HT-29 (cell line): Measurements from ENCODE around the gene MYL7. TPM values are rescaled to one million over a fixed set of nuclear protein-coding genes. Genes with fewer than 3 reads are reported as not detected.

Experiments
- DNase-seq: peaks from one replicate; pipeline ENCODE4 v3.0.0-alpha.2; 2015; ENCODE audit warnings: low spot score
- total RNA-seq: library from RNA; depleted of rRNA; stranded (reverse); fragments of >200 nt; shearing (Covaris generic); gene quantifications from 2 replicates; pipeline ENCODE4 v1.2.3, GENCODE V29; 2014

MYL7 gene
- total RNA-seq, 1 experiment from 2014 or later, result not detected

DNA sequence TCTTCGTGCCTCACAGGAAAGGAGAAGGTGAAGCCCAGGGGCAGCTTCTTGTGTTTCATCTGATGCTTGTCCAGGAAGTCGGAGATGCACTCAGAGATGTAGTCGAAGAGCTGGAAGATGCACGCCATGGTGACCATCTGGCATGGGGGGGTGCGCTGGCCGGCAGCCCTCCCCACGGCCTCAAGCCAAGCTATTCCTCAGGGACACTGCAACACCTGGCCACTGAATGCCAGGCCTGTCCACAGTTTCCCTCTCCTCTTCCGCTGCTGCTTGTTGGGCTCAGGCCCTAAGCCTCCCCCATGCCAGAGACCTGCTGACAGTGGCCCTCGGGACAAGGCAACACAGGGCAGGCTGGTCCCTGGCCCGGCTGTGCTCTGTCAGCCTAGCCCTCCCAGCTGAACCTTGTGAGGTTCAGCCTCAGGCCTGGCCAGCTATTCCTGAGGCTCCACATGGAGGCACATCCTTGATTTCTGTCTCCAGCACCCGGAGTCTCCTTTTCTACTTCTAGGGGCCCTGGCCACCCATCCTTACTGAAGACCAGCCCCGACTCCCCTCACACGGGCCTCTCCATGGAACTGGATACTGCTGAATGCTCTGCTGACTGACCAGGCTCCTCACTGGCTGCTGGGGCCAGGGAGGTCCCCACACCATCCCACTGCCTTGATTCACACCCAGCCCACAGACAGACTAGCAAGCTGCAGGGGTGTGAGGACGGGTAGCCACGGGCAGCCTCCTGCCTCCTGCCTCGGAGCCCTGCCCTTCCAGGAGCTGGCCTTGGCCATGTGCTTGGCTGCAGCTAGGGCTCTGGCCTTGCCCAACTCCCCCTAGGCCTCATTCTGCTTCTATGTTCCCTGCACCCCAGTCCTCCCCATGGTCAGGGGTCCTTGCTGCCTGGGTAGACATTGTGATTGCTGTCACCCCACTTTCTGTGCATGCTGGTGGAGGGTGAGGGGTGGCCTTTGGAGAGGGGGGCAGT is 10.1 kb upstream of the MYL7 start:
- no peak for DNase-seq

GRCh38 chr7:44150466-44150832 is 9.3 kb upstream of the MYL7 start:
- DNase-seq, result no peak

- no peak for DNase-seq
Observed at GRCh38 chr7:44149571-44150465, 8.7 kb upstream of the MYL7 start.

GRCh38 chr7:44148961-44149536 is 7.9 kb upstream of the MYL7 start:
- no peak for DNase-seq

DNA sequence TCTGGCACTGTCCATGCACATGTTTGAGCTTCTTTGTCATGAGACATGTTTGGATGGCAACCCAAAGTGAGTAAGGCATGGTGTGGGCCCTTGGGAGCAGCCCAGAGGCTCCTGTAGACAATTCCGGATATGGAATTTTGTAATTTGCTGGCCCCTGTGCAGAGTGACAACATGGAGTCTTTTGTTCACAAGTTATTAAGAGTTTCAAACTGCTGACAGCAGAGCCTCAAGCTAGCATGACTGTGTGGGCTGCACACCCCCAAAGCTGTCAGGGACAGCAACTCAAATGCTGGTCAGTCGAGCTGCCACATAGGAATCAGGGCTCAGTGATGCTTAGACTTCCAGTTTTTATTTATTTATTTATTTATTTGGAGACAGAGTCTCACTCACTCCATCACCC is 7.0 kb upstream of the MYL7 start:
- no peak for DNase-seq

GRCh38 chr7:44147026-44147991 is 6.2 kb upstream of the MYL7 start:
- no peak for DNase-seq

- DNase-seq, result peak; percentile 24
Observed at GRCh38 chr7:44145969-44146911, 5.1 kb upstream of the MYL7 start.

DNA sequence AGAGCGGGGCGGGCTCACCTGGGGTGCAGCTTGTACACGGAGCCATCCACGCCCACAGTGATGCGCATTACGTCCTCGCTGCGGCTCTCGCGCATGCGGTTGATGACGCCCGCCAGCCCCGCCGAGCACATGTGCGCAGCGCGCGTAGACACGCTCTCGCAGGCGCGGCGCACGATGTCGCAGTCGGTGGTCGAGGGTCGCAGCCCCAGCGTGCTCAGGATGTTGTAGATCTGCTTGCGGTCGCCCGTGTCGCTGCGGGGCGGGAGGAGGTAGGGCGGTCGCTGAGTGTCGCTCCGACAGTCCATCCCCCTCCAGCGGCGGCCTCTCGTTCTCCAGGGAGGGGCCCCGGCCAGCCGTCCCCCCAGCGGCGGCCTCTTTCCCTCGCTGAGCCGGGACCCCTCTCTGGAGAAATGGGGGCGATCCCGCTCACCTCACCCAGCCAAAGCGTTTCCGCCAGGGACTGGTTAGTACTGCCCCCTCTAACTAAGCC is 4.4 kb upstream of the MYL7 start:
- DNase-seq, result no peak

- DNase-seq, result no peak
Observed at GRCh38 chr7:44144968-44145478, 3.9 kb upstream of the MYL7 start.

DNA sequence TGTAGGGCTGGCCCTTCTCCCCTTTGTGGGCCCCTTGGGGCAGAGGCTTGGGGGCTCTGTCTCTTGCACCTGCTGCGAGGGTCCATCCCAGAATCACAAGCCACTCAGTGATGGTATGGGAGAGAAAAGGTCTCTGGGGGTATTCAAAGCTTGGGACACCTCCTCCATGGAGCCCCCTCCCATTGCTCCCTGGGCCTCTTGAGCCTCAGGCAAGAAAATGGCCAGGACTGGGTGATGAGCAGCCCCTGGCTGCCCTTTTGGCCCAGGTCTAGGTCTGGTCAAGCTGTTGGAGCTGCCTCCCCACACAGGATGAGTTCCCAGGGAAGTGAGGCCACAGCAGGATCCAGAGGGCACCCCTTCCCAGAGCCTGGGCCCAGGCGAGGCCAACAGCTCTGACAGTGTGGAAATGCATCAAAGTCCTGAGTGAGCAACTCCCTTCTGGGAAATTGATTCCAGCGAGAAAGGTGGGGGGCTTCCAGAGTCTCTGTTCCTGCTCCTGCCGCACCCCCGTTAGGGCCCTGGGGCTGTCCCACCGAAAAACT is 3.4 kb upstream of the MYL7 start:
- no peak for DNase-seq

DNA sequence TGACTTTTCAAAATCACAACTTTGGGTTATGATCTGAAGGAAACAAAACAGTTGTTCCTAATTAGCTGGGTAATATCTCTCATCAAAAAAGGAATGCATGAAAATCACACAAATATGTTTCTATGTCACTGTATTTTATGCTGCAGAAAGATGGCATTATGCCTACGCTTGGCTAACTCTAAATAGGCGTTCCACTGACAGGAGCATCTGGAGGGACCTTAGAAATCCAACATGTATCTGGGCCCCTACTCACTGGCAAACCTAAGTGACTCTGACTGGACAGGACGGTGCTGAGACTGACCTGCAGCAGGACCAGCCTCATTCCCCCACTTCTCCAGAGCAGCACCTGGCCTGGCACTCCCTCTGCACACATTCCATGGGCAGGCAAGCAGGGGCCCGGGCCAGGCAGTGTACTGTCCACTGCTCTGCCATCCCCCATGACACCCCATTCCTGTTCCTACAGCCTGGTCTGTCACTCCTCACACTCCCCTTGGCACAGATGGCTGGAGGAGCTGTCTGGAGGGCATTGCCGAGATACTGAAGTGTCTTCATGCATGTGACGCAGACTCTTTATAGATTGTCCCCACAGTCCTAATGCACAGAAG is 2.6 kb upstream of the MYL7 start:
- DNase-seq, result no peak

- no peak for DNase-seq
Observed at GRCh38 chr7:44142028-44142427, 896 bp upstream of the MYL7 start.

- no peak for DNase-seq
Observed at GRCh38 chr7:44140341-44140740, 791 bp downstream of the MYL7 start.

- no peak for DNase-seq
Observed at GRCh38 chr7:44139311-44140010, 1.7 kb downstream of the MYL7 start.

GRCh38 chr7:44138698-44139097 is 2.4 kb downstream of the MYL7 start:
- no peak for DNase-seq

DNA sequence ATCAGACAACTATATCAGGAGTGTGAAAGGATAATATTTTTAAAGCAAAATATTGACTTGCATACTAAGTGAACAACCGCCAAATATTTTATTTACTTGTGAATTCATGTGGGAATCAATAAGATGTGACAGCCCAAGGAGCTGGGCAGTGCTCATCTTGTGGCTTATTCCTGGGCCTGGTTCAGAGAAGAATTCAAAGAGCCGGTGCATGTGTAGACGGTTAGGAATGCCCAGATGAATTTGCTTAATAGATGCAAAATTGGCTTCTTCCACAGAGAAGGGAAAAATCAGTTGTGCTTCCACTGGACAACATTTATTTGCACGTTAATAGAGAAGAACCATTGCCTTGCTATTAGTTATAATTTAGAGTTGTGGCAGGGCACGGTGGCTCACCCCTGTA is 4.4 kb downstream of the MYL7 start:
- no peak for DNase-seq

GRCh38 chr7:44134943-44135628 is 6.0 kb downstream of the MYL7 start:
- DNase-seq, result no peak
